HG03565 (cell line): ENCODE measurements around the gene SLX9.

Experiments
- ATAC-seq: cut with Tn5 transposase; IDR thresholded peaks from one replicate; pipeline ENCODE4 v1.9.1; 2021; ENCODE audit warnings: mild to moderate bottlenecking, moderate library complexity; ENCODE audit not compliant: unreplicated experiment

SLX9 gene

DNA sequence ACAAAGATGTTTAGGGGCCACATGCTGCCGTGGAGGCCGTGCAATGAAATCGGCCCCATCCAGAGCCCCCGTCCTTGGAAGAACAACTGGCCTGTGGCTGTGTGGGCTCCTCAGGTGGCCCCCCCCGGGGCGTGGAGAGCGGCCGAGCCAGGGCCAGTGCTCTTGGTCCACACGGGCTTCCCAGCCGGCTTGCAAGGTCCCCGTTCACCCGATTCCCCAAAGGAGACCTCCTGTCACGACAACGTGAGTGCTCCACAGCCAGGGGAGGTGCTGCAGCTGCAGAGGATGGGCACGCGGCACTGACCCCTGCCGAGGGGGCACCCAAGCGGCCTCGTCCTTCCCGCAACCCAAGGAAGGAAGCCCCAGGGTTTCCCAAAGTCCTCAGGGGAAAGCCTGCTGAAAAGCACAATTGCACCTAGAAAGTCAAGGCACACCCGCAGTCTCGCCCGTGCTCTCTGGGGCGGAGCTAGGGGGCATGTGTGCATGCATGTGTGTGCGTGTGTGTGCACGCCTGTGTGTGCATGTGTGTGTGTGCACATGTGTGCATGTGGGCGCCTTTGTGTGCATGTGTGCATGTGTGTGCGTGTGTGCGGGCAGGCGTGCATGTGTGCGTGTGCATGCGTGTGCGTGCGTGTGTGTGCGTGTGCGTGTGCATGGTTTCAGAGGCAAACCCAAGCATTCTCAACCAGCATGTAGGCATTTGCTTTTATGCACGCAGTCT lies 48.2 kb downstream of the SLX9 start:
- no peak for ATAC-seq

DNA sequence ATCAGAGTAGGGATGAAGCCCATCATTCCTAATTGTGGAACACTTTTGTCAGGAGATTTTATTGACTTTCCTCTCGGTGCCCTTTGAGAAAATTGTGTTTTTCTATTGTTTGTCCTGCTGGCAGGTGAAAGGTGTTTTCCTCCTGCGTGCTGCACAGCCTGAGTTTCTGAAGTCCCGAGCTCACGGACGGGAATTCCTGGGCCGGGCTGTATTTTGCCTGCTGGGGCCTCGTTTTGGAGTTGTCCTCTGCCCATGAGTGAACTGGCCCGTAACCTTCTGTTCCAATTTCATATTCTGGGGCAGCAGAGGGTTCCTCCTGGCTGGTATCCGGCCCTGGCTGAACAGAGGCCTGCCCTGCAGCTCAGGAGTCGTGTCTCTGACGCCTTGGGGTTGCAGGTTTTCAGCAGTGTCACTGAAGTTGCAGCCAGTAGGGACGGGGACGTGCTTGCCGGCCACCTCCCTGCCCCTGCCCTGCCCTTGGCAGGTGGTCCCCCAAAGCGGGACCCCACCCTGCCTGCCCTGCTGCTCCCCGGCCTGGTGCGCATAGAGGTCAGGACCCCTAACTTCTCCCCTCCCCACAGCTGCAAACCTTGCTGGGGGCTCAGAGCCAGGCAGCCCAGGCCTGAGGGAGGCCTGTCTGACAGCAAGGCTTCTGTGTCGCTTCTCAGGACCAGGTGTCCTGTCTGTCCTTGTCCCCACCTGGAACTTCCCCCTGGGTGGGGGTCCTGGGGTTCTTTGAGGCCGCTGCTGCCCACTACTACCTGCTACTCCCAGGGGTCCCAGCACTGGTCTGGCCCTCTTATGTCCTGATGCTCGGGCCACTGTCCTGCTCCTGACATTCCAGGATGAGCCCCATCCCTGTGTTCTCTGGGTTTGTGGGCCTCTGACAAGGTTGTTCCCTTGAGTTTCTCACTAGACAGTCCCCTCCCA lies 49.0 kb downstream of the SLX9 start:
- ATAC-seq: no peak

DNA sequence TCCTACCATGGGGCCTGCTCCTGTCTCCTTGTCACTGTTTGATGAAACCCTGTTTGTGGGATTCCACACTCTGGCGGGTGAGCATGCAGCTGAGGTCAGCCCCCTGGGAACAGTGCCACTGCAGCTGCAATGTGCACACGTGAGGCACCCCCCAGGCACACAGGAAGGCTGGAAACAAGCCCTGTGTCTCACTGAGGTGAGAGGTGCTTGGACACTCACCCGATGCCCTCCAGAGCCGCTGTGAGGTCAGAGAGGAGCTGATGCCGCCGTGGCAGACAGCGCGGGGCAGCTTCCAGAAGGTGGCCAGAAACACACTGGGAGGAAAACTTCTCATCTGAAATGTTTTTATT lies 49.7 kb downstream of the SLX9 start:
- no peak for ATAC-seq

DNA sequence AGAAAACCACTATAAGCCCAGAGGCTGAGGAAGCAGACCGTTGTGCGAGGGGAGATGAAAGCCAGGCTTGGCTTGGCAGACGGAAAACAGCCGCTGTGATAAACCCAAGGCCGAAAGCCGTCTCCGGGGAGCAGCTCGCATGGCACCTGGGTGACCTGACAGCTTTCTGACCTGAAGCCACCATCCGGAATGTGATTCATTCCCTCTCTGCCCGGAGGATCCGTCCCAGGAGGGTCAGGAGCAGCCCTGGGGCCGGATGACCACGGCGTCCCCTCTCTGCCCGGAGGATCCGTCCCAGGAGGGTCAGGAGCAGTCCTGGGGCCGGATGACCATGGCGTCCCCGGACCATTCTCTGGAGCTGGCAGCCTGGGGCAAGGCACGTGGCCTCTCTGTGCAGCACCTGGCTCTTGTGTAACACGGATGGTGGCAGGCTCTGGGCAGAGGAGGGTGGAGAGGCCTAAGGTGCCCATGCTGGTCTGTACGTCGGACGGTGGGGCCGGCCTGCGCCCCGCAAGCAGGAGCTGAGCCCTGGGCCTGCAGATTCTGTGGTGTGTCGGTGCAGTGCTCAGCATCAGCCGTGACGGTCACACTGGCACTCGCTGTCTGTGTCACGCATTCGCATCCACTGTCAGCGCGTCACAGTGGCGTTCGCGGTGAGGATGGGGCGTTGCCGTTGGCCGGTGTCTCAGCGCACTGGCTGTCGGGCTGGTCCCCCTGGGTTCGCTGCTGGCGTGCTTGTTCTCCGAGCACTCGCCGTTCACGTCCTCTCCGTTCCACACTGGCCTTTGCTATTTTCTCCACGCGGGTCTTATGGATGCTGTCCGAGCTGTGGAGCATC lies 50.3 kb downstream of the SLX9 start:
- ATAC-seq: no peak

DNA sequence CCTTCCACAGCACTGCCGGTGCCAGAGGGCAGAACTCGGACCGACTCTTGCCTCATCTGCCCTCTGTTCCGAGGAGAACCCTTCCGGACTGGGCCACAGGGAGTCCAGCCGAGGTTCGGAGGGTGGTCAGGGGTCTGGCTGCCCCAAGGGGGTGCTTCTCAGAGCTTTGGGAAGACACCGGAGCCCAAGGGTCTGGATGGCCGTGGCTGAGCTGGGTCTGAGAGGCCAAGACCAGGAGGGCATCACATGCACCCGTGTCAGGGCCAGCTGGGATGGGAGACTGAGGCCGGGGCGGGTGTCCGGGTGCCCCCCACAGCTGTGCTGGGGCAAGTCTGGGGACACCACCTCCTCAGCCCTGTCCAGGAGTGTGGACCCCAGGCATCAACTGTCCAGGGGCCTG lies 51.1 kb downstream of the SLX9 start:
- ATAC-seq: no peak

DNA sequence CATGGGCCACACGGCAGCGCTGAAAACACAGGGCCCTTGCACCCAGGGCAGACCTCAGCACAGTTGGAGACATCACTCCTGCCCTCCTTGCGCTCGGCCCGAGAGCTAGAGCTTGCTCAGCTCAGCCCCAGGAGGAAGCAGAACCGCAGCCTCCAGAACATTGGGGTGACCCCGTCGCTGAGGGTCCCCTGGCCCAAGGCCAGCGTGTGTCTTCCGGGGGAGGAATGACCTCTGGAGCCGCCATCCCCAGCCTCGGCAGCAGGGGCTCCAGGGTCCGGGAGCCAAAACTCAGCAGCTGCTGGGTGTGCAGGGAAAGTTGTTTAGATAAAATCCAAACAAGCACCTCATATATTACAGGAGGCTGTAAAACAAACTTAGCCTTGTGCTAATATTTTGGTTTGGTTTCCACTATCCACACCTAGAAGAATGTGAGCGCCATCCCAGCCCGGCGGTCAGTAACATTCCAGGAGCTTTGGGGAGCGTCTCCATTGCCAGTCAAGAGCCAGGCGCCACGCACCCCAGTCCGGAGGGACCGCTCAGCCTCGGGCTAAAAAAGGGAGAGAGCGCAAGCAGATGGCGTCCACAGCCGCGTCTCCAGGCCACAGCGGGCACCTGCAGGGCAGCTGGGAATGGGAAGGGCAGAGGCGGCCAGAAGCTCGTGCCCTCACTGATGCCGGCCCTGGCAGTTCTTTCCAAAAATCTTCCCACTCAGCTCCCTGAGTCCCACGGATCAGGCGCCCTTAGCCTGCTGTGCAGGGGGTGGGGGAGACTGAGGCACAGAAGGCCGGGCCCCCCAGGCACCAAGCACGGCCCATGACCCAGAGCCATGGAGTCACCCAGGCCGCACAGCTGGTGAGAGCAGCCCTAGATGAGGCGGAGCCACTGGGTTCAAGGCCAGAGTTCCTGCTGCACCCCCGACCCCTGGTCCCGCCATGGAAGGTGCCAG lies 52.0 kb downstream of the SLX9 start:
- no peak for ATAC-seq

DNA sequence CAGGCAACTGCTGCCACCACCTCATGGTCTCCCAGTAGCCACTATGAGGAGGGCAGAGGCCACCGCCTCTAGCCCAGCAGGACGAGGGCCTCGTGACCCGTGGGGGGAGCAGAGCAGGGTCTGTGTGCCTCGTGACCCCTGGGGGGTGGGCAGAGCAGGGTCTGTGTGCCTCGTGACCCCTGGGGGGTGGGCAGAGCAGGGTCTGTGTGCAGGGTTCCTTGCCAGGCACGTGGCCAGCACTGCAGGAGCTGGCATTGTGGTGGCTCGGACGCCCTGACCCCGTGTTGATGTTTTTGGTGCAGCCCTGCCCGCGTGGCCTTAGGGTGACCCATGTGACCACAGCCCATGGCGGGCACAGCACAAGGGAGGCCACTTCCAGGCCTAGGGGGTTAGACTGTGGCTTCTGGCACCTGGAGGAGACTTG lies 52.8 kb downstream of the SLX9 start:
- ATAC-seq: no peak

DNA sequence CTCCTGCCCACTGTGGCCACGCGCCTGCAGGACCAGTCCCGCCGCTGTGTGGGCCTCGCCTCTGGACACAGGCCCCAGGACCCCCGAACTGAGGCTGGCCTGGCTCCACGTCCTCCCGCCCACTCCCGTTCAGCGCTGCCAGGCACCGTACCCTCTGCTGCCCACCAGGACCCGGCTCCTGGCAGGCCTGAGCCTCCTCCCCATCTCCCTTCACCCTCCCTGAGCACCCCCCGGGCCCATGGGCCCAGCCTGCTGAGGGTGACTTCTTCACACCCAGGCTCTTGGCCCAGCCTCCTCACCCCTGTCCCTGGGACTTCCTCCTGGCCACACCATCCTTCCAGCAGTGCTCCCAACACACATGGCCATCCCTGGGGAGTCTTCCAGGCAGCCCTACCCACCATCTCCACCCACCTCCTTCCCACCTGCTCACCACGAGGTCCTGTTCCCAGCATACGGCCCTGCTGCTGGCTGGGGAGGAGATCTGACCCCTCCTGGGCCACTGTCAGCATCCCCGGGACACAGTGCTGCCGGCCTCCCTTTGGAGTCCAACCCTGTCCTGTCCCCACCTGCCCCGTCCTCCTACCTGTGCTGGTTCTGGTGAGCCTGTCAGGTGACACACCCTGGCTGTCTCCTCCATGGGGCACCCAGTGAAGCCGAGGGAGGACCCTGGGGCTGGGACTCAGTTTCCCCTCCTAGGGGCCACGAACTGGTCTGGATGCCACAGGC lies 53.7 kb downstream of the SLX9 start:
- no peak for ATAC-seq

DNA sequence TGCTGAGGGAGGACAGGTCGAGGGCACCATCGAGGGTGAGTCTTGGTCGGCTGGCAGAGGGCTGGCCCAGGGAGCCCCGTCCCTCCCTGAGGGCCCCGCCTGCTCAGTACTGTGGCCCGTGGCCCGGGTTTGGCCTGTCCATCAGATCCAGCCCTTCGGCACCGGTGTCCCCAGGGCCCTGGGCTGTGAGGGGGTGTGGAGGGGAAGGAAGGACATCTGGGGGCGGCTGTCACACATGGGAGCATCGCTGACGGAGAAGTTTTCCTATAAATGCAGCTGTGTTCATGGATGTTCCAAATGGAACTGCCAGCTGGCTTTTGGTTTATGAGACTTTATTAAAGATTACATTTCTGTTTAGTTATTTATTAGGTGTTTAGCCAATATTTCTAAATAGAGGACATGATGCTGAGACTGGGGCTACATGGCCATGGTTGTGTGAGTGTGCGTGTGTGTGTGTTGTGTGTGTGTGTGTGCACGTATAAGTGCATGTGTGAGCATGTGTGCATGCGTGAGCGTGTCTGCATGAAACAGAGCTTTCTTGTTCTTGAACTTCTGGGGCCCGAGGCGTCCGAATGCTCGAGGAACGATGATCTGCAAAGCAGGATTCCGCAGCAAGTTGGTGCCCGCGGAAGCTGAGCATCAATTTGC lies 54.3 kb downstream of the SLX9 start:
- ATAC-seq: no peak

DNA sequence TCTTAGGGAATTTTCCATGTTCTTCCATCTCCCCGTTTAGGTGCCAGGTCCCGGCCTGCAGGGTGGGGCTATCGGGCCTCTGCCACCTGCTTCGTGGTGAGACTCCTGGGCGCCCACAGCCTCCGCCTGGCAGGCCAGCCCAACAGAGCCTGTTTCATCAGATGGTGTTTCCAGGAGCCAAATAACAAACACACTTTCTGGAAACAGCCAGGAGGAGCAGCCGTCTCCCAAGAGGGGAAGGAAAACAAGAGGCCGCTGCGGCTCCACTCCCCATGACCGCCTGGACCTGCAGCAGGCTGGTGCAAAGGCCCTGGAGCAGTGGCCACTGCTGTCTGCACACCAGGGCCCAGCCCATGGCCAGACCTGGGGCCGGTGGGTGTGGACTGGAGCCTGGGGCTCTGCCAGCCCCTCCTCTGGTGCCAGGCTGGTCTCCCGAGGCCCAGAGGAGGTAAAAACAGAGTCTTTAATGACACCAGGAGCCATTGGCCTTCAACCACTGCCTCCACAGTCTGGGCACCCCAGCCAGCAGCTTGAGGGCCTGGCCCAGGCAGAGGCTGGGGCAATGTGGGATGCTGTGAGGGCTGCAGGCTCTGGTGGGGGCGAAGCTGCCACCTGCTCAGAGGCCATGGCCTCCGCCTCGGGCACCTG lies 55.0 kb downstream of the SLX9 start:
- ATAC-seq: no peak

DNA sequence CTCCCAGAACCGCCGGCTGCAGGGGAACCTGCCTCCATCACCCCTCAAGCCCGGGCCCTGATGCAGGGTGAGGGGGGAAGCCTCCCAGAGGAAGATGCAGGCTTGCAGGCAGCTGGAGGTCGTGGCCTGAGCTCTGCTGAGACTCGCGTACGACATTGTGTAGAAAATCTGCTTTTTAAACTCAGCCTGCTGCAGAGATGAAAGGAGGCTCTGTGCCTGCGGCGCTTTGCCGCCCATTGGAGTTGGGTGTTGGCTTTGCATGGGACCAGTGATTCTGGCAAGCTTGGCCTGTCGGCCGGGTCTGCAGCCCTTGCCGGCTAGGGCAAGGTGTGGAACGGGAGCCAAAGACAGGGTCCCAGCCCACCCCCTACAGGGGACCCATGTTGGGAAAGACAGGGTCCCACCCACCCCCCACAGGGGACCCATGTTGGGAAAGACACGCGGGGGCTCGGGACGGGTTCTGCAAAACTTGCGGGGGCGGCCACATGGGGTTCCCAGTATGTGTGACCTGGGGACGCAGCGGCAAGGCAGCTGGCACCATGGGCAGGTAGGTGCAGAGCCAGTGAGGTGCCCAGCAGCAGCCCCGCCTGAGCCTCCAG lies 55.6 kb downstream of the SLX9 start:
- ATAC-seq: no peak

DNA sequence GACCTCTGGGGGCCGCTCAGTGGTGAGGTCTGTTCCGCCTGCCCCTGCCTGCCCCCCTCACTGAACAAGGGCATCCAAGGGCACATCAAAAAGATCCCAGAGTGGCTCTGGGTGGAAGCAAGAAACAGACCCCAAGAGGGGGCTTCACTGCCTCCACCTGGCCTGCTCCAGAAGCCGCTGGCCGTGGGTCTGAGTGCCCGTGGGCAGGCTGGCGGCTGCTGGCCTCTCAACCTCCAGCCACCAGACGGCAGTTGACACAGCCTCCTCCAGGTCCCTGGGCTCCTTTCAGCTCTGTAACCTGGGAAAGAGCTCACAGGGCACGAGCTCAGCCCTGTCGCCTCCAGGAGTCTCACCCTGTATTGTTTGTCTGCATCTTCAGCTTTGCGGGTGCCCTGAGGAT lies 56.3 kb downstream of the SLX9 start:
- ATAC-seq: no peak

DNA sequence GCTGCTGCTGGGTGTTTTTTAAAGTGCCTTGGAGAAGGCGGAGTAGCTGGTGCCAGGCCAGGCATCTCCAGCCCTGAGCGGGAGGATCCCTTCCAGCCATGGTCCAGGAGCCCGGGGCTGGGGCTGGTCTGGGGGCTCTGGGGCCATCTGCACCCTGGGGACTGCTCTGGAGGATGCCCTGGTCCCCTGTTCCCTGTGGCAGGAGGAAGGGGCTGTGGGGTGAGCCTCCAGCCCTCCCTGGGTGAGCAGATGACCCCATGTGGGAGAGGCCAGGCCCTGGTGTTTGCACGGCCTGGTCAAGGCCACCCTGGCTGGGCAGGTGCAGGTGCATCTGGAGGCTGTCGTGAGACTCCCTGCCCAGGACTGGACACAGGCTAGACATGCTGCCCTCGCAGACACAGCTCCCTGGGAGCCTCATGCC lies 56.7 kb downstream of the SLX9 start:
- ATAC-seq: no peak

DNA sequence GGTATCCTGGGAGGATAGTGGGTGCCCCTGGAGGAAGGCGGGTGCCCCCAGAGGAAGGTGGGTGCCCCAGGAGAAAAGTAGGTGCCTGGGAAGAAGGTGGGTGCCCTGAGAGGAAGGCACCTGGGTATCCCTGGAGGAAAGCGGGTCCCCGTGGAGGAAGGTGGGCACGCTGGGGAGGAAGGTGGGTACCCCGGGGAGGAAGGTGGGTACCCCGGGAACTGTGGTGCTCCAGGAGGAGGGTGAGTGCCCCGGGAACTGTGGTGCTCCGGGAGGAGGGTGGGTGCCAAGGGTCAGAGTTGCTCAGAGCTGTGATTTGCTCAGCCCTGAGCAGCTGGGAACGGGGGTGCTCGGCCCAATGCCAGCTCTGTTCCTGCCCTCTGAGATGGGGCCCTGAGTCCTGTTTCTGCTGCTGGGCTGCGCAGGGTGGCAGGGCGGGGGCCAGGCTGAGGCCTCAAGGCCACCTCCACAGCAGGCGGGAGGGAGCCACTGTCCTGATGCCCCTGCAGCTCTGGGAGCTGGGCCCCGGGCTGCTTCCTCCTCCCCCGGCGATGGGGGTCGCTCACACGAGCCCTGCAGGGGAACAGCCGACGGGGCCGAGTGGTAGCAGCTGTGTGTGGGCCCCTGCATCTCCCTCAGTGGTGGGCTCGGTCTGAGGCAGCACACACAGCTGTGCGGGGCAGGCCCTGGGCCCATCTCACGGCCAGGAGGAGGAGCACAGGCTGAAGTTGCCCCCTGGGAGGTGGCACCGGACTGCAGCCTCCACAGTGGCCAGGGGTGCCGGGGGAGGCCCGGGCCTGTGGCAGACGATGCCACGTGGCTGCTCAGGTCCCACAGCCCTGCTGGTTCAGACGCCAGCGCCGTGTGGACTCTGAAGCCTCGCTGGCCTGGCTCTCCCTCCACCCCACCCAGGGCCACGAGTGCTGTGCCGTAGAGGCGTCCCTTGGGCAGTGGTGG lies 57.4 kb downstream of the SLX9 start:
- ATAC-seq: no peak

DNA sequence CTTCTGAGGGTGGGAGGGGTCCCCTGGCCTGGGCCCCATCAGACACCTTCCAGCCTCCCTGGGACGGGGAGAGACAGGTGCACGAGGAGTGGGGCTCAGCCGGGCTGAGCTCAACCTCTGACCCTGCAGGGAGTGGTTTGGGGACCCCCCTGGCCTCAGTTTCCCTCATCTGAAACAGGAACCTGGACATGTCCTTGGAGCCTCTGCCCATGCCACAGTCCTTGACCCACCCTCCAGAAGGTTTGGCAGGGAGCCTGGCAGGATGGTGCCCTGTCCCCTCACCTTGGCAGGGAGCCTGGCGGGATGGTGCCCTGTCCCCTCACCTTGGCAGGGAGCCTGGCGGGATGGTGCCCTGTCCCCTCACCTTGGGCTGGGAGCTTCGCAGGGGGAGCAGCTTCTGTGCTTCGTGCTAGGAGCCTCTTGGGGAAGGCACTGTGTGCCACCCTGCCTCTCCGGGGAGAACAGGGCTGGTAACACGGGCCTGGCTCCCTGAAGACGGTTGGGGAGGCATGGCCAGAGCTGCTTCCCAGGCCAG lies 58.3 kb downstream of the SLX9 start:
- ATAC-seq: no peak

DNA sequence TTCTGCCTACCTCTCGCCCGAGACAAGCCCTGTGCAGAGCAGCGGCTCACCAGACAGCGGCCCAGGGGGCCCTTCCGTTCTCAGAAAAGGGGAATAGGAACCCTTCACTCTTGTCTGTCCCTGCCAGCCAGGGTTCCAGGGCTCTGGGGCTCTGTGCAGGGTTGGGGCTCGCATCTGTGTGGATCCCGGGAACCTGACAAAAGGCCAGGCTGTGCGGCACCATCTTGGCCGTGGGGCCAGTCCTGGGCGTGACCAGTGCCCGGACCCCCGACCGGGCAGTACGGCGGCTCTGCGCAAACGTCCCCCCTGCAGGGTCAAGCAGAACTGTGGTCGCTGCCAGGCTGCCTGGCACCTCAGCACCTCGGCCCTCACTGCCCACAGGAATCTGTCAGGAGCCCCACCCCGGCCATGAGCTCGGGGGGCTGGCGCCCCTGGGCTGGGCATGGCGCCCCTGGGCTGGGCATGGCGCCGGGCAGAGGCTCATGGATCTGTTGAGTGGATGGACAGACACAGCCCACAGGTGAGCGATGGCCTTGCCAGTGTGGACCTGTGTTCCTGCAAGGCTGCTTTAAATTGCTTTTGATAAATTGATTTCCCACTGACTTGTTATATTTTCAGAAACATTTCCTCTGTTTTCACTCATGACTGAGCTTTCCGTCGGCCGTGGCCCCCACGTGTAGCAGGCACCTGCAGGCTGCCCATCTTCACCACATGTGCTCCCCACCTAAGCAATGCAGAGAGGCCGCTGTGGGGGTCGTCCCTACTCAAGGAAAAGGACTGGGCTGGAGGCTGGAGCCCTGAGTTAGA lies 59.0 kb downstream of the SLX9 start:
- ATAC-seq: no peak
